Activated CD8-positive, alpha-beta memory T cell treated with anti-CD3 and anti-CD28 coated beads, Interleukin-2, amount 50 U/mL, for 24 hours (primary cell): ENCODE results near the gene KLK10.
"Not testable (repeated sequence)": the region's sequence is repeated elsewhere in the genome, so short reads cannot be mapped to it uniquely, and the experiment has no call there.

ENCODE experiments used
- DNase-seq: peaks from one replicate; pipeline ENCODE4 v3.0.0-alpha.2; 2020; ENCODE audit errors: extremely low read depth

Gene KLK10

GRCh38 chr19:51002089-51002532 is 17.4 kb downstream of the KLK10 start:
- no peak for DNase-seq

DNA sequence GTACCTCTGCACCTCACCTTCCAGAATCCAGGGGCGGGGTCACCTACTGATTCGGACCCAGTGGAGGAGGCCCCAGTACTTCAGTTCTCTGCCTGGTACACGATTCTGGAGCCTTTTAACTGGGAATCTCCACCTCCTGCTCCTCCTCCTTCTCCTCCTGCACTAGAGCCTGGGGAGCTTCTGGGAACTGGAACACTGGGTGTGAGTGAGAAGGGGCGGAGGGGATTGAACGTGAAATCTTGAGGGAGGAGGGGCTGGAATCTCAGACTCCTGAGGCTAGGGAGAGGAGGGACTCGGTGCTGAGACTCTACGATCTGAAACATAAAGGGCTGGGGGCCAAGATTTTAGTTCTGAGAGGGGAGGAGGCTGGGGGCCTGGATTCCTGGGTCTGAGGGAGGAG is 18.0 kb downstream of the KLK10 start, which contains the start of gene KLK8:
TSS of gene KLK8 (minus strand) at position 90 of the 400 bp plus-strand sequence. CDS start 437 bp downstream, outside the sequence.
- DNase-seq: no peak

DNA sequence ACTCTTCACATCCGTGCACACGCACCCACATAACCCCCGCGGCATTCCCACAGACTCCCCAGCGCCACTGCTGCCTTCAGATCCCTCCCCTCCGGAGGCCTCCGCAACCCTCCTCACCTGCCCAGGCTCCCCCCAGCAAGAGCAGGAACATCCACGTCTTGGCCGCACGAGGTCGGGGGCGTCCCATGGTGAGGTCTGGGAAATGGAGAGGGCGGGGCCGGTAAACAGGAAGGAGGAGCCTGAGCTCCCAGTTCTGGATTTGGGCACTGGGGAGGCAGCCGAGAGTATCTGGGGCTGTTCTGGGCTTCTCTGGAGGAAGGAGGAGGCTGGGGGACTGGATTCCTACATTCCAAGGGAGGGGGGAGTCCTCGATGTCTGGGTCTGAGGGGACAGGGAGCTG is 18.5 kb downstream of the KLK10 start:
- no peak for DNase-seq

DNA sequence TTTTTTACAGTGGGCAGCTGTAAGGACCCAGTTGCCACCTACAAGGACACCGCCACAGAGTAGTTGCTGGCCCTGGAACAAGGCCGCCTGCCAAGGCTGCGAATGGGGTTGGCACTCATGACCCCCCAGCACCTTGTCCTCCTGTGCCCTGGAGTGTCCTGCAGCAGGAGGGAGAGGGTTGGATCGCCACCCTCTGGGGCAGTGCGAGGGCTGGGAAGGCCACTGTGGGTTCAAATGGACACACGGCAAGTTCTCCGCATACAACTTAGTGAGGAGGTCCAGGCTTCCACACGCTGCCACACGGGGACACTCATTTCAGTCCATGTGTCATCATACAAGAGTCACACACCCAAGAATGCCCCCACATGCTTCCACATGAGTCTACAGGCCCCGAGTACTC is 19.1 kb downstream of the KLK10 start:
- DNase-seq: no peak

DNA sequence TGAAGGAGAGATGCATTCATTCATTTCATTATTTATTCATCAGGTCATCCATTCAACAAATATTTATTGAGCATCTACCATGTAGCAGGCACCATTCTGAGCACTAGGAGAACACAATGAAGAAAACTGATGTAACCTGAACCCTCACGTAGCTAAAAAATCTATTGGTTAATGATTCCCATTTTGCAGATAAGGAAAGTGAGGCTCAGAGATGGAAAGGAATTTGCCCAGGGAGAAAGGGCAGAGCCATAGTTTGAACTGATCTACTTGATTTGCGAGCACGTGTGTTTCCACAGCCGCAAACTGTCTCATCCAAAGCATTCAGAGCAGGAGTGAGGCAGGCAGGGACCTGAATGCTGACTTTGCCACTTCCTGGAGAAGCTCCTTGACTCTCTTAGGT is 20.8 kb downstream of the KLK10 start:
- no peak for DNase-seq

DNA sequence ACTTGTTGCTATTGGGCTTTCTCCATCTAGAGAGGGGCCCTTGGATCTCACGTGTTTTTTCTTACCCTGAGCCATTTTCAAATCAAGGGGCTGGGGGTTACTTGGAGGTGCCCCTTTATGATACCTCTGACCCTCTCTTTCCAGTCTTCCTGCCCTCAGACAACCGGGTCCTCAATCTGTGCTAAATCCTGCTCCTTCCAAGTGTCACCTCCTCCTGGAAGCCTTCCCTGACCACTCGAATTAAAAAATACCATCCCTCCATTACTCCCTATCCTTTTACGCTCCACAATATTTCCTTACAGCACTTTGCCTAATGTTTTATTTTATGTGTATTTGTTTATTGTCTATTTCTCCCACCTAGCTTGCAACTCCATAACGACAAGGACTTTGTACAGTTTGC is 21.4 kb downstream of the KLK10 start:
- DNase-seq: no peak

GRCh38 chr19:50994129-50994528 is 25.4 kb downstream of the KLK10 start:
- DNase-seq: no peak

DNA sequence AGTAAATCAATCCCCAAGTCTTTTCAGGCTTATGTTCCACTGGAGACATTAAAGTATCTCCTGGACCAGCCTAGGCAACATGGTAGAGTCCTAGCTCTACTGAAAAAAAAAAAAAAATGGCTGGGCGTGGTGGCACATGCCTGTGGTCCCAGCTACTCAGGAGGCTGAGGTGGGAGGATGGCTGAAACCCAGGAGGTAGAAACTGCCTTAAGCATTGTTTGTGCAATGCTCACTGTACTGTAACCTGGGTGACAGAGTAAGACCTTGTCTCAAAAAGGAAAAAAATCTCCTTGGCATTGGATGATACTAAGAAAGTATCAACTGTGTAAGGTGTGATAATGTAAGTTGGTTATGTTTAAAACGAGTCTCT is 26.9 kb downstream of the KLK10 start:
- no peak for DNase-seq

DNA sequence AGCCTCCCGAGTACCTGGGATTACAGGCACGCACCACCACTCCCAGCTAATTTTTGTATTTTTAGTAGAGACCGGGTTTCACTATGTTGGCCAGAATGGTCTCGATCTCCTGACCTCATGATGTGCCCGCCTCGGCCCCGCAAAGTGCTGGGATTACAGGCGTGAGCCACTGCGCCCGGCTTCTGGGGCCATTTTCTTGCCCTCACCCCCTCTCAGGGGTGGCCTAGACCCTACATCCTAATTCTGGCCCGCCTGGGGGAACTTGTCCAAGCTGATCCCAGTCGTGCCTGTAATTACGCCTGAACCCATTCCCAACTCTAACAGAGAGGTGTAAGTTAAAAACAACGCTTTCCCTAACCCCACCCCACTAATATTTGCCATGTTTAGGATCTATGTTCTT is 35.1 kb downstream of the KLK10 start:
- not testable (repeated sequence) for DNase-seq

- no peak for DNase-seq
Measured at GRCh38 chr19:50983625-50984292, 35.8 kb downstream of the KLK10 start, which contains the start of gene KLK7. Gene KLK7 (minus strand): TSS chr19:50983917. CDS start chr19:50982399, 1,518 bp downstream.

DNA sequence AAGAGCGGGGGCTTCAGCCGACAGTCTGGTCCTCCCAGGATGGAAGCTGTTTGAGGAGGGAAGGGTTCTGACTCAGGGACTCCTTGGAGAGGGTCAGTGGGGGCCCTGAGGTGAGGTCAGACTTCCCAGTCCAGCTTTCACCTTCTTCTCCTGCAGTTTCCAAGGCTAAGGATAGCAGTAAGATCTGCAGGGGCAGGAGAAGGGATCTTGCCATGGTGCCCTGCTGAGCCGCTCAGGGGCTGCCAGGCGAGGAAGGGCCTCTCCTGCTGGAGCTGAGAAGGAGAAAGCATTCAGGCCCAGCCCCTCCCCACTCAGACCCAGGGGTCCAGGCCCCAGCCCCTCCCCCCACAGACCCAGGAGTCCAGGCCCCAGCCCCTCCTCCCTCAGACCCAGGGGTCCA is 37.3 kb downstream of the KLK10 start:
- no peak for DNase-seq

DNA sequence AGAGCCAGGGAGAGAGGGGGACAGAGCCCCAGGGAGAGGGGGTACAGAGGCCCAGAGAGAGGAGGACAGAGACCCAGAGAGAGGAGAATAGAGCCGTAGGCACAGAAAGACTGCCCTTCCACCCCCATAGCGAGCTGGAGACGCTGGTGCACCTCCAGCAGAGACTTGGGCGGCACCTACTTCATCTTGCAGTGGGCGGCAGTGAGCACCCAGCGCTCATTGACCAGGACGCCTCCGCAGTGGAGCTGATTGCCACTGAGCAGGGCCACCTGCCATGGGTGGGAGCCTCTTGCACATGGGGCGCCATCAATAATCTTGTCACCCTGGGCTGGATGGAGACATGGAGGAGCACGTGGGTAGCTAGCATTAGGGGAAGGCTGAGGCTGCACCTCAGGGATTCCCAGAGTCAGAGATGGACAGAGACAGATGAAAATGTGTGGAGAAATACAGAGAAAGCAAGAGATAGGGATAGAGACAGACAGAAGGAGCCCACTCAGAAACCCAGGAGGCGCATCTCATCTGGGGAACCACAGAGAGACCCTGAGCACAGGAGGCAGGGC is 37.8 kb downstream of the KLK10 start:
- no peak for DNase-seq

DNA sequence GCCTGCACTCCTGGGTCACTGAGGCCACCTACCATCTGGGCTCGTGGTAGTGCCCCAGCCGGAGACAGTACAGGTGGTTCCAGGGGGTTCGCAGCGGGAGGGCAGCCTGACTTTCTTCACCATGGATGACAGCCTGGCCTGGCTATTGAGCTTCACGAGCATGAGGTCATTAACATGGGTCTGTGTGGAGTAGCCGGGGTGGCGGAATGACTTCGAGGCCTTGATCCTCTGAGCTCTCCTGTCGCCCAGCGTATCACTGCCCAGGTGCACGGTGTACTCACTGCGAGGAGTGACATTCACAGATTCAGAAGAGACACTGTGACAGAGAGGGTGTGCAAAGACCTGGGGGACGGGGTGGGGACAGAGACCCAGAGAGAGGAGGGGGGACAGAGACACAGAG is 39.3 kb downstream of the KLK10 start:
- DNase-seq: no peak

DNA sequence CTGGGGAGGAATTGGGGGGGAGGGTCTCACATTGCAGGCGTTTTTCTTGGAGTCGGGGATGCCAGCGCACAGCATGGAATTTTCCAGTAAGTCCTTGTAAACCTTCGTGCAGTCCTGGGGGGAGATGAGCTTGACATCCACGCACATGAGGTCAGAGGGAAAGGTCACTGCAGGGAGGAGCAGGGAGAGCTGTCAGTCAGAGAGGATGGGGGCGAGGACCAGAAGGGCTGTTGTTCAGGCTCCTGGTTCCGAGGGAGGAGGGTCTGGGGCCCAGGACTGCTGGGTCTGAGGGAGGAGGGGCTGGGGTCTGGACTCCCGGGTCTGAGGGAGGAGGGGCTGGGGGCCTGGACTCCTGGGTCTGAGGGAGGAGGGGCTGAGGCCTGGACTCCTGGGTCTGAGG is 39.8 kb downstream of the KLK10 start:
- no peak for DNase-seq

DNA sequence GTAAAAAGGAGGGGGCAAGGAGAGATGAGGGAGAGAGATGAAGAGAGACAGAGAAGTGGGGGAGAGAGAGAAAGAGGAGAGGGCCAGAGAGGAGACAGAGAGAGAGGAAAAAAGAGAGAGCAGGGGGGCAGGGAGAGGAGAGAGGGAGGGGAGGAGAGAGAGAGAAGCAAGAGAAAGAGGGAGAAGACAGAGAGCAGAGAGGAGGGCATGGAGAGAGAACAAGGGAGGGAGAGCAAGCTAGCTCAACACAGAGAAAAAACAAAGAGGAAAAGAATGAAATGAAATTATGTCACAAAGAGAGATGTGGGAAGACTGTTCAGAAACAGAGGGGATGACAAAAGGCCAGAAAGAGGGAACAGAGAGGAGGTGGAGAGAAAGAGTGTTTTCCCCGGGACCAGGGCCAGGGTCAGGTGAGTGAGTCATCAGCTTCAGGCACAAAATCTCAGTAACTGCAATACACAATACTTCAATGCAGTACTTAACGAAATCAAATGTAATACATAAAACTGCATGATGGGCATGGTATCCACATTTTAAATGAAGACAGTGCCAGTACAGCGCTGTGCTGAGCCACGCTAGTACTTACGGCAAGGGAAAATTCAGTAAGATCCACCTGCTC is 40.6 kb downstream of the KLK10 start:
- no peak for DNase-seq

DNA sequence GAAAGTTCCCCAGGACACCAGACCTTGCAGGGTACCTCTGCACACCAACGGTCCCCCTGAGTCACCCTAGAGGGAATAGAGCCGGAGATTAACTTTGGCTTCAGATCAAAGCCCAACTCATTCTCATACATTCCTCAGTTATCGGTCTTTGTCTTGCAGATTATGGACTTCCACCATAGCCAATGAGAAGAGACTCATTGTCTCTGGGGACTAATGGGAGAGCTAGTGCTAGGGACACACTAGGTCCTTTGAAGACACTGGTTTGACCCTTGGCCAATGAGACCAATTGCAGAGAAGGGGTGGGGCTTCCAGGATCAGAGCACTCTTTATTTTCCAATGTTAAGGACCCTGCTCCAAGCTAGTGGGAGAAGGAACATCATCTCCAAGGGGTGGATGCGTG is 41.9 kb downstream of the KLK10 start:
- DNase-seq: no peak

GRCh38 chr19:50975766-50976165 is 43.7 kb downstream of the KLK10 start:
- no peak for DNase-seq

- DNase-seq: no peak
Measured at GRCh38 chr19:50974702-50975556, 44.6 kb downstream of the KLK10 start.

- no peak for DNase-seq
Measured at GRCh38 chr19:50972795-50973376, 46.6 kb downstream of the KLK10 start.

GRCh38 chr19:50969810-50970209 is 49.7 kb downstream of the KLK10 start:
- not testable (repeated sequence) for DNase-seq

DNA sequence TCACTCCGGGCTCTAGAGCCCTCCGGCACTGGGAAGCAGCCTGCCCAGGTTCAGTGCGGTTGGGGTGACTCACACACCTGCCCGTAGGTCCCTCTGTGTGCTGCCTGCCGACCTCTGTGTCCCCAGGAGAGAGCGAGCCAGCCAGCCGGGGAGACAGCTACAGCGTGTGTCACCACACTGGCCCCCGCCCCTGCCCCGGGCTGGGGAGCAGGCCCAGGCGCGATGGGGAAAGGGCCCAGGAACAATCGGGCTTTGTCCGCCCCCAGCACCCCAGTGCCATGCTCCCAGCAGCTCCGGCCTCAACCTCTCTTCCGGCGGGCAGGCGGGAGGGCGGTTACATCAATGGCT is 50.1 kb downstream of the KLK10 start, which contains the start of gene KLK6:
TSS of gene KLK6 (minus strand) at position 179 of the 348 bp plus-strand sequence. CDS start 1,487 bp downstream, outside the sequence.
- no peak for DNase-seq
